ENCODE measurements around the gene COMMD2. TPM values are rescaled to one million over a fixed set of nuclear protein-coding genes. Genes with fewer than 3 reads are reported as not detected.

Gene COMMD2
- total and polyA plus RNA-seq, 7 donors: 10.2 to 27.5 (median 17.1) TPM

DNA sequence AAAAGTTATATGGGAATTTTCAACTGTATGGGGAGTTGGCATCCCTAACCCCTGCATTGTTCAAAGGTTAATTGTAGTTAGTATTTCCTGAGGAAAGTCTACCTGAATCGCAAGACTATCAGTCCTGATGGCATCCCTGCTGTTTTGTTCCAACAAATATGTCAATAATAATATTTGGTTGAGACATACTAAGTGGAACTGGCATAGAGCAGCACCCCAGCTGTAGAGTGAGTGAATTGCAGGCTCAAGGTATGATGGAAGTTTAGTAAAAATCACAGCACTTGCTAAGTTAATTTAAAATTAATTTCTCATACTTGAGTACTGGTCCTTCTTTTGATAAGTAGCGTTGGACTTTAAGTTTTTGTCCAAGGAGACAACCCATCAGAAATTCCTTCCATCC lies 18.0 kb upstream of the COMMD2 start:
- Histone ChIP-seq H3K36me3 (no peaks in the 10 kb centered on the region), H3K4me1 (no peaks in the 10 kb centered on the region)
- 67 to 86% methylated on average over 2 of the region's 2 CpGs for WGBS, 2 donors

DNA sequence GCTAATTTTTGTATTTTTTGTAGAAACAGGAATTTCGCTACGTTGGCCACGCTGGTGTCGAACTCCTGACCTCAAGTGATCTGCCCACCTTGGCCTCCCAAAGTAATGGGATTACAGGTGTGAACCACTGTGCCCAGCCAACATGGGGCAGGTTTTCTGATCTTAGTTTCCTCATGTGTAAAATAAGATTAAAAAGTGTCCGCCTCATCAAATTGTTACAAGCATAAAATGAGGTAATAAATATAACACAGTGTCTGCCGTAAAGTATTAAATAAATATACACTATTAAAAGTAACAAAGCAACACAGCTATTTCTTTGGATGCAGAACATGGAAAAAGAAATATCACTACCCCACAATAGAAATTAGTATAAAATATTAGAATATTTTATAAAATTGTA lies 16.4 kb upstream of the COMMD2 start:
- TF ChIP-seq, protein P1, sequence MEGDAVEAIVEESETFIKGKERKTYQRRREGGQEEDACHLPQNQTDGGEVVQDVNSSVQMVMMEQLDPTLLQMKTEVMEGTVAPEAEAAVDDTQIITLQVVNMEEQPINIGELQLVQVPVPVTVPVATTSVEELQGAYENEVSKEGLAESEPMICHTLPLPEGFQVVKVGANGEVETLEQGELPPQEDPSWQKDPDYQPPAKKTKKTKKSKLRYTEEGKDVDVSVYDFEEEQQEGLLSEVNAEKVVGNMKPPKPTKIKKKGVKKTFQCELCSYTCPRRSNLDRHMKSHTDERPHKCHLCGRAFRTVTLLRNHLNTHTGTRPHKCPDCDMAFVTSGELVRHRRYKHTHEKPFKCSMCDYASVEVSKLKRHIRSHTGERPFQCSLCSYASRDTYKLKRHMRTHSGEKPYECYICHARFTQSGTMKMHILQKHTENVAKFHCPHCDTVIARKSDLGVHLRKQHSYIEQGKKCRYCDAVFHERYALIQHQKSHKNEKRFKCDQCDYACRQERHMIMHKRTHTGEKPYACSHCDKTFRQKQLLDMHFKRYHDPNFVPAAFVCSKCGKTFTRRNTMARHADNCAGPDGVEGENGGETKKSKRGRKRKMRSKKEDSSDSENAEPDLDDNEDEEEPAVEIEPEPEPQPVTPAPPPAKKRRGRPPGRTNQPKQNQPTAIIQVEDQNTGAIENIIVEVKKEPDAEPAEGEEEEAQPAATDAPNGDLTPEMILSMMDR (IDR thresholded peaks at IDR 0.05): no peak
- TF ChIP-seq POLR2A (IDR thresholded peaks at IDR 0.05) (no peak), EP300 (IDR thresholded peaks at IDR 0.05) (no peak)
- no peaks in the 10 kb centered on the region for H3K4me1 ChIP-seq
- H3K36me3 ChIP-seq: no peaks in the 10 kb centered on the region
- H3K4me3 ChIP-seq: no peak overlapping the region
- no peak for DNase-seq
- peaks cover 0 to 2% (median 0%) of the 10 kb centered on the region in 3 donors for H3K27me3 ChIP-seq
- no peaks in the 10 kb centered on the region for H3K9me3 ChIP-seq
- intact Hi-C loops (cut with DNase I): loop anchor here (10.0 kb wide), 1 partner anchor 416 kb away; no protein-coding TSS in a partner anchor
- H3K27ac ChIP-seq: no peak overlapping the region
- 85 to 93% methylated on average over 6 of the region's 6 CpGs for whole genome bisulfite sequencing, 2 donors

More for the DNA sequence above, 18.0 kb upstream of the COMMD2 start:
- TF ChIP-seq, protein P1 (IDR thresholded peaks at IDR 0.05): no peak
- no peak for TF ChIP-seq POLR2AphosphoS5 (IDR thresholded peaks at IDR 0.05)
- TF ChIP-seq EP300 (IDR thresholded peaks at IDR 0.05): no peak
- TF ChIP-seq POLR2A (IDR thresholded peaks at IDR 0.05): no peak
- Histone ChIP-seq H3K4me3 (no peak overlapping the region), H3K9me3 (no peaks in the 10 kb centered on the region), H3K27ac (no peak overlapping the region), H3K27me3 (no peaks in the 10 kb centered on the region)
- no peak for DNase-seq
- intact Hi-C loops (cut with DNase I): loop anchor here (2.0 to 5.0 kb wide), 3 partner anchors 37 to 275 kb away; no protein-coding TSS in a partner anchor

GRCh38 chr3:149767720-149768119 lies 15.4 kb upstream of the COMMD2 start:
- H3K36me3 ChIP-seq: no peaks in the 10 kb centered on the region
- H3K27me3 ChIP-seq: peaks cover 0 to 5% (median 0%) of the 10 kb centered on the region in 3 donors
- 87 to 94% methylated on average over 6 of the region's 6 CpGs for WGBS, 2 donors
- H3K4me3 ChIP-seq: no peak overlapping the region
- DNase-seq: no peak
- intact Hi-C loops (cut with DNase I): loop anchor here (10.0 kb wide), 1 partner anchor 417 kb away; no protein-coding TSS in a partner anchor
- no peaks in the 10 kb centered on the region for H3K4me1 ChIP-seq
- no peaks in the 10 kb centered on the region for H3K9me3 ChIP-seq
- TF ChIP-seq POLR2A (IDR thresholded peaks at IDR 0.05) (no peak), EP300 (IDR thresholded peaks at IDR 0.05) (no peak), POLR2AphosphoS5 (IDR thresholded peaks at IDR 0.05) (no peak)
- TF ChIP-seq, protein P1 (IDR thresholded peaks at IDR 0.05): no peak
- H3K27ac ChIP-seq: no peak overlapping the region

DNA sequence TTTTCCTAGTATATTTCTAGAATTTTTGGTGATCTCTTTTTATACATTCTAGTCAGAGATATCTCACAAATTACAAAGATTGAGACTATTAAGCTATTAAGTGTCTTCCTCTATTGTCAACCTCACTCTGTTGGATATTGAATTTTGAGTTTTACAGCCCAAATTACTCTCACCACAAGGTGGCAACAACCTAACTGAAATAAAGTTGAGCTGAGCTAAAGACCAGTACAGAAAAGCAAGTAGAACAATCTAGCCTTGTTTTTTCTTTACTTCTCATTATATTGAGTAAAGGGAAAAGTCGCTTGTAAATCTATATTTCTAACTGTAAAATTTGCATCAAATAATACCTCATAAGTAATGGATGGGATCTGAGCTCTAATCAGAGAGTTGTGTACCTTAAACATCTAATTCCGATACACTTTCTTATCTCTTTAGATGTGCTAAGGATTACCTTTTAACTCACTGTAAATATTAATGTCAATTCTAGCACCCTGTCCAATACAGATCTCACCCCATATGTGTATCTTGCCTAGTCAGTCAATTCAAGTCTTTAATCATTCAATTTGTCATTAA lies 13.6 kb upstream of the COMMD2 start:
- TF ChIP-seq POLR2AphosphoS5 (IDR thresholded peaks at IDR 0.05) (no peak), POLR2A (IDR thresholded peaks at IDR 0.05) (no peak)
- TF ChIP-seq, protein P1 (IDR thresholded peaks at IDR 0.05): peak in 2 of 4 experiments; percentile 15 to 36
- intact Hi-C loops (cut with DNase I): loop anchor here (10.0 kb wide), 1 partner anchor 419 kb away; no protein-coding TSS in a partner anchor
- H3K27me3 ChIP-seq: peaks cover 0 to 10% (median 0%) of the 10 kb centered on the region in 3 donors
- no peaks in the 10 kb centered on the region for H3K4me1 ChIP-seq
- no peaks in the 10 kb centered on the region for H3K36me3 ChIP-seq
- no peaks in the 10 kb centered on the region for H3K9me3 ChIP-seq
- DNase-seq: no peak
- no peak overlapping the region for H3K4me3 ChIP-seq
- 38 to 68% methylated on average over 2 of the region's 2 CpGs for WGBS, 2 donors
- H3K27ac ChIP-seq: no peak overlapping the region
